HCT116 (cell line): ENCODE data around the gene ARID3A.

Experiments used
- EZH2 ChIP-seq: fragments of 200-600 bp; sonication (generic); IDR thresholded peaks from 2 replicates; pipeline ENCODE4 v1.6.1; 2017; ENCODE audit warnings: antibody characterized with exemption, mixed run types
- EZH2phosphoT487 ChIP-seq: fragments of 200-600 bp; IDR thresholded peaks from 2 replicates; pipeline ENCODE4 v1.6.1; 2018; ENCODE audit warnings: antibody characterized with exemption, borderline replicate concordance
- JUND ChIP-seq: IDR thresholded peaks from 2 replicates; pipeline ENCODE4 v1.6.1; 2012
- MAX ChIP-seq: IDR thresholded peaks from 2 replicates; pipeline ENCODE4 v1.6.1; 2012
- POLR2A ChIP-seq: IDR thresholded peaks from 2 replicates; pipeline ENCODE4 v1.7.0; 2011; ENCODE audit warnings: borderline replicate concordance; ENCODE audit not compliant: insufficient read depth, insufficient read length; ENCODE audit errors: extremely low read depth
- POLR2AphosphoS5 ChIP-seq: IDR thresholded peaks from 2 replicates; pipeline ENCODE4 v1.6.1; 2011; ENCODE audit warnings: mild to moderate bottlenecking, low read depth, low read length, moderate library complexity
- RAD21 ChIP-seq: IDR thresholded peaks from 2 replicates; pipeline ENCODE4 v1.6.1; 2012; ENCODE audit warnings: low read depth, mild to moderate bottlenecking
- SIN3A ChIP-seq: IDR thresholded peaks from 2 replicates; pipeline ENCODE4 v1.6.1; 2012; ENCODE audit warnings: low read depth
- ZFX ChIP-seq: fragments of 450-650 bp; IDR thresholded peaks from 2 replicates; pipeline ENCODE4 v1.6.1; 2017
- TF ChIP-seq, protein P1 (sequence below), 3 experiments: fragments of 200-600 bp in 1 of 3; sonication (generic) in 1 of 3; IDR thresholded peaks in 2 of 3; conservative IDR thresholded peaks in 1 of 3; 2 replicates each; pipeline ENCODE4 v1.5.1; 2012 to 2017; ENCODE audit warnings: low read depth in 2 of 3, low read length in 2 of 3, antibody characterized with exemption in 1 of 3, borderline replicate concordance in 1 of 3, control low read depth in 1 of 3, mild to moderate bottlenecking in 1 of 3, mixed read lengths in 1 of 3, mixed run types in 1 of 3, moderate library complexity in 1 of 3; ENCODE audit not compliant: insufficient read depth in 1 of 3
- TF ChIP-seq, protein P2 (sequence below): IDR thresholded peaks from 2 replicates; pipeline ENCODE4 v1.6.1; 2012; ENCODE audit warnings: low read depth

DNA sequence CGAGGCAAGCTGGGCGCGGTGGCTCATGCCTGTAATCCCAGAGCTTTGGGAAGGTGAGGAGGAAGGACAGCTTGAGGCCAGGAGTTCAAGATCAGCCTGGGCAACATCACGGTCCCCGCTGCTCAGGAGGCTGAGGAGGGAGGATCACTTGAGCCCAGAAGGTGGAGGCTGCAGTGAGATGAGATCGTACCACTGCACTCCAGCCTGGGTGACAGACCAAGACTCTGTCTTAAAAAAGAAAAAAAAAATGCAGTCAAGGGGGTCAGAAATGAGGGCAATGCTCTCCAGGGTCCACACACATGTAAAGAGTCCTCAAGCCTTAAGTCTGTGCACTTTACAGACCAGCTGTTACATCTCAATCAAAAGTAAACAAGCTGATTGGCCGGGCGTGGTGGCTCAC, 21.3 kb upstream of the ARID3A start:
- no peak for TF ChIP-seq POLR2A
- no peak for TF ChIP-seq EZH2
- TF ChIP-seq, protein P1, sequence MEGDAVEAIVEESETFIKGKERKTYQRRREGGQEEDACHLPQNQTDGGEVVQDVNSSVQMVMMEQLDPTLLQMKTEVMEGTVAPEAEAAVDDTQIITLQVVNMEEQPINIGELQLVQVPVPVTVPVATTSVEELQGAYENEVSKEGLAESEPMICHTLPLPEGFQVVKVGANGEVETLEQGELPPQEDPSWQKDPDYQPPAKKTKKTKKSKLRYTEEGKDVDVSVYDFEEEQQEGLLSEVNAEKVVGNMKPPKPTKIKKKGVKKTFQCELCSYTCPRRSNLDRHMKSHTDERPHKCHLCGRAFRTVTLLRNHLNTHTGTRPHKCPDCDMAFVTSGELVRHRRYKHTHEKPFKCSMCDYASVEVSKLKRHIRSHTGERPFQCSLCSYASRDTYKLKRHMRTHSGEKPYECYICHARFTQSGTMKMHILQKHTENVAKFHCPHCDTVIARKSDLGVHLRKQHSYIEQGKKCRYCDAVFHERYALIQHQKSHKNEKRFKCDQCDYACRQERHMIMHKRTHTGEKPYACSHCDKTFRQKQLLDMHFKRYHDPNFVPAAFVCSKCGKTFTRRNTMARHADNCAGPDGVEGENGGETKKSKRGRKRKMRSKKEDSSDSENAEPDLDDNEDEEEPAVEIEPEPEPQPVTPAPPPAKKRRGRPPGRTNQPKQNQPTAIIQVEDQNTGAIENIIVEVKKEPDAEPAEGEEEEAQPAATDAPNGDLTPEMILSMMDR (IDR thresholded peaks at IDR 0.05 in 2 of 3, conservative IDR thresholded peaks at IDR 0.05 in 1 of 3; ENCODE audit: borderline replicate concordance in 1 of 3, insufficient read depth in 1 of 3, low read depth in 2 of 3, low read length in 2 of 3), result no peak
- TF ChIP-seq, protein P2, sequence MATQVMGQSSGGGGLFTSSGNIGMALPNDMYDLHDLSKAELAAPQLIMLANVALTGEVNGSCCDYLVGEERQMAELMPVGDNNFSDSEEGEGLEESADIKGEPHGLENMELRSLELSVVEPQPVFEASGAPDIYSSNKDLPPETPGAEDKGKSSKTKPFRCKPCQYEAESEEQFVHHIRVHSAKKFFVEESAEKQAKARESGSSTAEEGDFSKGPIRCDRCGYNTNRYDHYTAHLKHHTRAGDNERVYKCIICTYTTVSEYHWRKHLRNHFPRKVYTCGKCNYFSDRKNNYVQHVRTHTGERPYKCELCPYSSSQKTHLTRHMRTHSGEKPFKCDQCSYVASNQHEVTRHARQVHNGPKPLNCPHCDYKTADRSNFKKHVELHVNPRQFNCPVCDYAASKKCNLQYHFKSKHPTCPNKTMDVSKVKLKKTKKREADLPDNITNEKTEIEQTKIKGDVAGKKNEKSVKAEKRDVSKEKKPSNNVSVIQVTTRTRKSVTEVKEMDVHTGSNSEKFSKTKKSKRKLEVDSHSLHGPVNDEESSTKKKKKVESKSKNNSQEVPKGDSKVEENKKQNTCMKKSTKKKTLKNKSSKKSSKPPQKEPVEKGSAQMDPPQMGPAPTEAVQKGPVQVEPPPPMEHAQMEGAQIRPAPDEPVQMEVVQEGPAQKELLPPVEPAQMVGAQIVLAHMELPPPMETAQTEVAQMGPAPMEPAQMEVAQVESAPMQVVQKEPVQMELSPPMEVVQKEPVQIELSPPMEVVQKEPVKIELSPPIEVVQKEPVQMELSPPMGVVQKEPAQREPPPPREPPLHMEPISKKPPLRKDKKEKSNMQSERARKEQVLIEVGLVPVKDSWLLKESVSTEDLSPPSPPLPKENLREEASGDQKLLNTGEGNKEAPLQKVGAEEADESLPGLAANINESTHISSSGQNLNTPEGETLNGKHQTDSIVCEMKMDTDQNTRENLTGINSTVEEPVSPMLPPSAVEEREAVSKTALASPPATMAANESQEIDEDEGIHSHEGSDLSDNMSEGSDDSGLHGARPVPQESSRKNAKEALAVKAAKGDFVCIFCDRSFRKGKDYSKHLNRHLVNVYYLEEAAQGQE, result no peak
- no peak for TF ChIP-seq RAD21
- TF ChIP-seq SIN3A, result no peak
- TF ChIP-seq JUND, result no peak
- no peak for TF ChIP-seq ZFX
- no peak for TF ChIP-seq POLR2AphosphoS5
- TF ChIP-seq MAX, result no peak
- TF ChIP-seq EZH2phosphoT487, result no peak
